ENCODE results near the gene ADAMTSL1.

GRCh38 chr9:18447541-18447940, 26.4 kb upstream of the ADAMTSL1 start:
- TF ChIP-seq POLR2A (IDR thresholded peaks at IDR 0.05) (no peak), CTCF (IDR thresholded peaks at IDR 0.05) (no peak)
